Measurements from ENCODE around the gene ZNF579.
"Not testable (repeated sequence)": the region's sequence is repeated elsewhere in the genome, so short reads cannot be mapped to it uniquely, and the experiment has no call there.

The ZNF579 gene

DNA sequence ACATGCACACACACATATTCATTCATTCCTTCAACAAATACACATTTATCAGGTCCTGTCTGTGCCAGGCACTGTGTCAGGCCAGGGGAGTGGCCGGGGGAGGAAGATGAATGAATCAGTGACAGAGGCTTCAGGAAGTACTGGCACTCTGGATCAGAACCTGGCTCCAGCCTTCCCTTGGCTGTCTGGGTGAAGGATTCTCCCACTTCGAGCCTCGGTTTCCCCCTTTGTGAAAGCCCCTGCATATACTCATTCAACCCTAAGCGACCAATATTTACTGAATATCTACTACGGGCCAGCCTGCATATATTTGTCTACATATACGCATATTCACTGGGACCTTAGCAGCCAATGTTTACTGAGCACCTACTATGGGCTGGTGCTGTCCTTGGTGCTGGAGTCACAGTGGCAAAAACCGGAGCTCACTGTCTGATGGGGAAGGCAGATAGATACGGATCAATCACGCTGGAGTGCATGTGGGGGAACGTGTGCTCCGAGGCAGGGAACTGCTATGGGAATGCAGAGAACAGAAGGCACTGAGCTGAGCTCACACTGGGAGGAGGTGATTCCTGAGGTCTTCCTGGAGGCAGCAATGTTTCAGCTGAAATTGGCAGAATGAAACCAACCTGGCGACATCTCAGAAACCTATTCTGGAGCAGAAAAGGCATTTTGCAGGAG is 636 bp upstream of the ZNF579 start:
- DNase-seq (ENCODE audit: low read depth) = no peak
- peak overlapping the region; percentile 98 for H3K4me3 ChIP-seq (ENCODE audit: control insufficient read depth, low read depth, low read length)
- TF ChIP-seq, protein P1, sequence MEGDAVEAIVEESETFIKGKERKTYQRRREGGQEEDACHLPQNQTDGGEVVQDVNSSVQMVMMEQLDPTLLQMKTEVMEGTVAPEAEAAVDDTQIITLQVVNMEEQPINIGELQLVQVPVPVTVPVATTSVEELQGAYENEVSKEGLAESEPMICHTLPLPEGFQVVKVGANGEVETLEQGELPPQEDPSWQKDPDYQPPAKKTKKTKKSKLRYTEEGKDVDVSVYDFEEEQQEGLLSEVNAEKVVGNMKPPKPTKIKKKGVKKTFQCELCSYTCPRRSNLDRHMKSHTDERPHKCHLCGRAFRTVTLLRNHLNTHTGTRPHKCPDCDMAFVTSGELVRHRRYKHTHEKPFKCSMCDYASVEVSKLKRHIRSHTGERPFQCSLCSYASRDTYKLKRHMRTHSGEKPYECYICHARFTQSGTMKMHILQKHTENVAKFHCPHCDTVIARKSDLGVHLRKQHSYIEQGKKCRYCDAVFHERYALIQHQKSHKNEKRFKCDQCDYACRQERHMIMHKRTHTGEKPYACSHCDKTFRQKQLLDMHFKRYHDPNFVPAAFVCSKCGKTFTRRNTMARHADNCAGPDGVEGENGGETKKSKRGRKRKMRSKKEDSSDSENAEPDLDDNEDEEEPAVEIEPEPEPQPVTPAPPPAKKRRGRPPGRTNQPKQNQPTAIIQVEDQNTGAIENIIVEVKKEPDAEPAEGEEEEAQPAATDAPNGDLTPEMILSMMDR (IDR thresholded peaks at IDR 0.05; ENCODE audit: control insufficient read depth, insufficient read depth, low read depth, low read length, missing control alignments) = no peak

DNA sequence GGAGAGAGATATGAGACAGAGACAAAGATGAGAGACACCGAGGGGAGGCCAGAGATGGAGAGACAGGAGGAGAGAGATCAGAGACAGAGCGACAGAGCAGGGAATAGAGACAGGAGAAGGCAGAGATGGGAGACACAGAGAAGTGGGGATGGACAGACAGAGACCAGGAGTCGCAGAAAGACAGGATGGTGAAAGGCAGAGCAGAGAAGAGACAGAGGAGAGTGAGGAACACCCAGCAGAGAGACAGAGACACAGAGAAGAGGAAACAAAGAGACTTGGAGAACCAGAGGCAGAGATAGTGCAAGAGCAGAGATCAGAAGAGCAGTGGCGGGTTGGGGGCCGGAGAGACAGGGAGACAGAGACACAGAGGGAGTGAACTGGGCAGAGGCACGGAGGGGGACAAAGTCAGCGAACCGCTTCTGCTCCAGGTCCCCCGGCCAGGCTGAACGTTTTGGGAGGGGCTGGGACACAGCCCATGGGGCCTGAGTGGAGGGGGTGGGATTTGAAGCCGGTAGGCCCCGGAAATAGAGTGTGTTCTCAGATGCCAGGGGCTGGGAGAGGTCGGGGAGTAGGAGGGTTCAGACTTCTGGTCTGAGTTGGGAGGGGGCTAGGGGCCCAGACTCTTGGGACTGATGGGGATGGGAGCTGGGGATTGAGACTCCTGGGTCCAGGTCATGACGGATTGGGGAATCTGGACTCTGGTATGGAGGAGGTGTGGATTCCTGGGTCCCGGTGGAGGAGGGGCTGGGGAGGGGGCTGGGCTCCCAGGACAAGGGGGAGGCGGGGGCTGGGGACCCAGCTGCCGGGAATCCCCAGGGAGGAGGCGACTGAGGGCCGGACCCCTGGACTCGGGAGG is 654 bp downstream of the ZNF579 start:
- no peak for DNase-seq (ENCODE audit: low read depth)
- TF ChIP-seq, protein P1 (IDR thresholded peaks at IDR 0.05; ENCODE audit: control insufficient read depth, insufficient read depth, low read depth, low read length, missing control alignments) = no peak
- H3K4me3 ChIP-seq (ENCODE audit: control insufficient read depth, low read depth, low read length) = peak overlapping the region; percentile 98

- TF ChIP-seq, protein P1 (IDR thresholded peaks at IDR 0.05; ENCODE audit: control insufficient read depth, insufficient read depth, low read depth, low read length, missing control alignments) = no peak
- peak overlapping the region; percentile 98 for H3K4me3 ChIP-seq (ENCODE audit: control insufficient read depth, low read depth, low read length)
- no peak for DNase-seq (ENCODE audit: low read depth)
These were observed 1.6 kb downstream of the ZNF579 start for GRCh38 chr19:55578761-55579747.

GRCh38 chr19:55578031-55578760 is 2.5 kb downstream of the ZNF579 start:
- H3K4me3 ChIP-seq (ENCODE audit: control insufficient read depth, low read depth, low read length) = no peak overlapping the region
- DNase-seq (ENCODE audit: low read depth) = no peak
- TF ChIP-seq, protein P1 (IDR thresholded peaks at IDR 0.05; ENCODE audit: control insufficient read depth, insufficient read depth, low read depth, low read length, missing control alignments) = no peak

DNA sequence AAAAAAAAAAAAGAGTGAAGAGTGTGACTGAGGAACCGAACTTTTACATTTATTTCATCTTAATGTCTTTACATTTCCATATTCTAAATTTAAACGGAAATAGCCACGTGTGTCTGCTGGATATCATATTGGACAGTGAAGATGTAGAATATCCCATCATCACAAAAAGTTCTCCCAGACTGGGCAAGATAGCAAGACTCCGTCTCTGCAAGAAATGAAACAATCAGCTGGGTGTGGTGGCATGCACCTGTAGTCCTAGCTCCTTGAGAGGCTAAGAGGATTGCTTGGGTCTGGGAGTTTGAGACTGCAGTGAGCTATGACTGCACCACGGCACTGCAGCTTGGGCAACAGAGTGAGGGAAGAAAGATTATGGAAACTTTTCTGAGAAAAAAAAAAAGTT is 3.9 kb downstream of the ZNF579 start:
- DNase-seq (ENCODE audit: low read depth) = no peak
- no peak overlapping the region for H3K4me3 ChIP-seq (ENCODE audit: control insufficient read depth, low read depth, low read length)
- TF ChIP-seq, protein P1 (IDR thresholded peaks at IDR 0.05; ENCODE audit: control insufficient read depth, insufficient read depth, low read depth, low read length, missing control alignments) = no peak

- not testable (repeated sequence) for DNase-seq (ENCODE audit: low read depth); H3K4me3 ChIP-seq (ENCODE audit: control insufficient read depth, low read depth, low read length)
These were observed 6.7 kb downstream of the ZNF579 start for GRCh38 chr19:55573929-55574328.

DNA sequence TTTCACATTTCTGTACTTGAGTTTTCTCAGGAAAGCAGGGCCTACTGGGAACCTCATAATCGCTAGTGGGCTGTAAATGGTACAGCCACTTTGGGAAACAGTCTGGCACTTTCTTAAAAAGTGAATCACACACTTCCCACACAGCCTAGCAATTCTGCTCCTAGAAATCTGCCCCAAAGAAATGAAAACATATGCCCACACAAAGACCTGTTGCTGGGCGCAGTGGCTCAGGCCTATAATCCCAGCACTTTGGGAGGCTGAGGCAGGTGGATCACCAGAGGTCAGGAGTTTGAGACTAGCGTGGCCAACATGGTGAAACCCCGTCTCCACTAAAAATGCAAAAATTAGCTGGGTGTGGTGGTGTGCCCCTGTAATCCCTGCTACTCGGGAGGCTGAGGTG is 11.2 kb downstream of the ZNF579 start:
- not testable (repeated sequence) for DNase-seq (ENCODE audit: low read depth); H3K4me3 ChIP-seq (ENCODE audit: control insufficient read depth, low read depth, low read length)

Measured in AG09309 (cell line).